Lower lobe of right lung (tissue), 2 donors: ENCODE data around the gene HSPA9. TPM values are rescaled to one million over a fixed set of nuclear protein-coding genes. Genes with fewer than 3 reads are reported as not detected.

Experiments
- ATAC-seq, 2 donors: fragments of 200-7000 bp; cut with Tn5 transposase; one replicate each; pipeline ENCODE4 v1.9.1; 2020 to 2022; ENCODE audit warnings: mild to moderate bottlenecking in 2 of 2, moderate library complexity in 2 of 2
- DNase-seq: peaks from one replicate; pipeline ENCODE4 v3.0.0-alpha.2; 2020
- H3K27ac ChIP-seq: fragments of 200-600 bp; one replicate; pipeline ENCODE4 v1.8.0; 2022
- H3K27me3 ChIP-seq: fragments of 200-600 bp; one replicate; pipeline ENCODE4 v1.8.0; 2022; ENCODE audit warnings: low read depth
- H3K36me3 ChIP-seq: fragments of 200-600 bp; one replicate; pipeline ENCODE4 v1.8.0; 2022; ENCODE audit warnings: mild to moderate bottlenecking
- H3K4me1 ChIP-seq: fragments of 200-600 bp; one replicate; pipeline ENCODE4 v1.8.0; 2022
- H3K4me3 ChIP-seq: fragments of 200-600 bp; one replicate; pipeline ENCODE4 v1.8.0; 2022; ENCODE audit warnings: mild to moderate bottlenecking
- H3K9me3 ChIP-seq: fragments of 200-600 bp; one replicate; pipeline ENCODE4 v1.8.0; 2022
- CTCF ChIP-seq: fragments of 200-600 bp; IDR thresholded peaks from one replicate; pipeline ENCODE4 v1.8.0; 2022; ENCODE audit warnings: antibody characterized with exemption, mild to moderate bottlenecking
- intact Hi-C: fragments of 100-400 bp; cut with DNase I; formaldehyde crosslinking; loops from one replicate; pipeline ENCODE4 v1.11.0; 2022
- long read RNA-seq: library from polyadenylated mRNA; unstranded; transcript quantifications from one replicate; pipeline ENCODE4 v2.0.0, GENCODE V29; 2021
- total RNA-seq: library from RNA; stranded (reverse); fragmentation: NEBNext Ultra II Directional; extraction: Animal tissue kit (Norgen Biotek cat#: 25700); gene quantifications from one replicate; pipeline ENCODE4 v1.2.1, GENCODE V29; 2021
- donor health status: DM: no; HTN: yes; CAD: no; lungs with severe emphysema.

Gene HSPA9
- 148 TPM for total RNA-seq
- long read RNA-seq, full-length matches to known transcripts: 202 of 244 reads
- long read RNA-seq, partial matches to known transcripts: 27 of 244 reads
- long read RNA-seq, other reads (novel, unspliced or antisense): 15 of 244 reads

GRCh38 chr5:138575194-138576015 is at the start of gene HSPA9:
TSS of gene HSPA9 (minus strand) at chr5:138575401. CDS start at chr5:138575318, 83 bp downstream.
- DNase-seq (peak; percentile 98), ATAC-seq (peak; percentile 97 to 99)
- Histone ChIP-seq H3K4me1 (peaks cover 12% of the 10 kb centered on the region), H3K4me3 (peak within 1 kb of the TSS; percentile 93), H3K27me3 (no peaks in the 10 kb centered on the region), H3K36me3 (peaks cover 33% of the 10 kb centered on the region), H3K9me3 (no peaks in the 10 kb centered on the region), H3K27ac (peak within 1 kb of the TSS; percentile 100)
- no peak for TF ChIP-seq CTCF
- intact Hi-C loops: no loop called here

GRCh38 chr5:138623053-138623452 is 47.9 kb upstream of the HSPA9 start:
- no peak for TF ChIP-seq CTCF

GRCh38 chr5:138622051-138622450 is 46.9 kb upstream of the HSPA9 start:
- Histone ChIP-seq H3K4me1 (no peaks in the 10 kb centered on the region), H3K27me3 (no peaks in the 10 kb centered on the region), H3K4me3 (no peak overlapping the region), H3K36me3 (no peaks in the 10 kb centered on the region), H3K9me3 (no peaks in the 10 kb centered on the region), H3K27ac (no peak overlapping the region)
- ATAC-seq: no peak
- TF ChIP-seq CTCF: no peak
- intact Hi-C loops: no loop called here
- no peak for DNase-seq

More at GRCh38 chr5:138623053-138623452, 47.9 kb upstream of the HSPA9 start:
- Histone ChIP-seq H3K27ac (no peak overlapping the region), H3K4me1 (no peaks in the 10 kb centered on the region), H3K9me3 (no peaks in the 10 kb centered on the region), H3K4me3 (no peak overlapping the region), H3K27me3 (no peaks in the 10 kb centered on the region), H3K36me3 (no peaks in the 10 kb centered on the region)
- intact Hi-C loops: no loop called here
- ATAC-seq (peak in 1 of 2 donors; percentile 53), DNase-seq (no peak)

GRCh38 chr5:138620663-138621224 is 45.5 kb upstream of the HSPA9 start:
- Histone ChIP-seq H3K27ac (no peak overlapping the region), H3K9me3 (no peaks in the 10 kb centered on the region), H3K27me3 (no peaks in the 10 kb centered on the region), H3K4me1 (no peaks in the 10 kb centered on the region), H3K4me3 (no peak overlapping the region), H3K36me3 (no peaks in the 10 kb centered on the region)
- DNase-seq: no peak
- intact Hi-C loops: no loop called here
- no peak for TF ChIP-seq CTCF
- ATAC-seq: no peak

- no peaks in the 10 kb centered on the region for H3K9me3 ChIP-seq
- H3K4me1 ChIP-seq: peaks cover 5% of the 10 kb centered on the region
- no peak for ATAC-seq
- H3K4me3 ChIP-seq: no peak overlapping the region
- no peak overlapping the region for H3K27ac ChIP-seq
- H3K27me3 ChIP-seq: no peaks in the 10 kb centered on the region
- intact Hi-C loops: no loop called here
- DNase-seq: no peak
- TF ChIP-seq CTCF: no peak
- no peaks in the 10 kb centered on the region for H3K36me3 ChIP-seq
Observed at GRCh38 chr5:138616508-138616907, 41.3 kb upstream of the HSPA9 start.
